Hepatocyte (in vitro differentiated cells): ENCODE results near the gene RADX.

Source experiments
- CTCF ChIP-seq: fragments of 200-600 bp; sonication (generic); IDR thresholded peaks from 2 replicates; pipeline ENCODE4 v1.5.1; 2016; ENCODE audit warnings: antibody characterized with exemption, mild to moderate bottlenecking; ENCODE audit not compliant: poor library complexity
- EZH2phosphoT487 ChIP-seq: fragments of 200-600 bp; sonication (generic); IDR thresholded peaks from one replicate; pipeline ENCODE4 v1.6.1; 2018; ENCODE audit warnings: antibody characterized with exemption, mild to moderate bottlenecking, low read depth, moderate library complexity; ENCODE audit not compliant: unreplicated experiment, severe bottlenecking

- TF ChIP-seq CTCF = no peak
- TF ChIP-seq EZH2phosphoT487 = no peak
Observed at GRCh38 chrX:106680716-106681115, 68.9 kb downstream of the RADX start.
